Measurements from ENCODE around the gene CDK5RAP2.
"Not testable (repeated sequence)": the region's sequence is repeated elsewhere in the genome, so short reads cannot be mapped to it uniquely, and the experiment has no call there.

Gene CDK5RAP2

GRCh38 chr9:120587328-120587727 lies 7.4 kb upstream of the CDK5RAP2 start:
- DNase-seq, result no peak

GRCh38 chr9:120583958-120584369 lies 4.0 kb upstream of the CDK5RAP2 start:
- DNase-seq, result peak; percentile 90

GRCh38 chr9:120579139-120580050 lies 572 bp downstream of the CDK5RAP2 start:
- DNase-seq, result peak; percentile 5

- no peak for DNase-seq
These were observed 5.5 kb downstream of the CDK5RAP2 start for GRCh38 chr9:120574473-120574872.

- no peak for DNase-seq
These were observed 7.5 kb downstream of the CDK5RAP2 start for GRCh38 chr9:120572472-120572871.

- no peak for DNase-seq
These were observed 8.3 kb downstream of the CDK5RAP2 start for GRCh38 chr9:120571443-120572257.

GRCh38 chr9:120570296-120570695 lies 9.7 kb downstream of the CDK5RAP2 start:
- no peak for DNase-seq

- no peak for DNase-seq
These were observed 10.4 kb downstream of the CDK5RAP2 start for GRCh38 chr9:120569556-120569955.

GRCh38 chr9:120568816-120569215 lies 11.2 kb downstream of the CDK5RAP2 start:
- DNase-seq, result no peak

GRCh38 chr9:120567874-120568273 lies 12.1 kb downstream of the CDK5RAP2 start:
- no peak for DNase-seq

GRCh38 chr9:120567081-120567480 lies 12.9 kb downstream of the CDK5RAP2 start:
- DNase-seq, result no peak

GRCh38 chr9:120564589-120564988 lies 15.4 kb downstream of the CDK5RAP2 start:
- no peak for DNase-seq

- DNase-seq, result no peak
These were observed 17.0 kb downstream of the CDK5RAP2 start for GRCh38 chr9:120562861-120563443.

GRCh38 chr9:120561709-120562108 lies 18.3 kb downstream of the CDK5RAP2 start:
- no peak for DNase-seq

- DNase-seq, result no peak
These were observed 20.4 kb downstream of the CDK5RAP2 start for GRCh38 chr9:120559546-120559945.

GRCh38 chr9:120558454-120558853 lies 21.5 kb downstream of the CDK5RAP2 start:
- DNase-seq, result no peak

GRCh38 chr9:120557205-120557604 lies 22.8 kb downstream of the CDK5RAP2 start:
- DNase-seq, result no peak

- no peak for DNase-seq
These were observed 23.2 kb downstream of the CDK5RAP2 start for GRCh38 chr9:120556775-120557174.

GRCh38 chr9:120555839-120556238 lies 24.1 kb downstream of the CDK5RAP2 start:
- peak; percentile 78 for DNase-seq

GRCh38 chr9:120552210-120552704 lies 27.7 kb downstream of the CDK5RAP2 start:
- not testable (repeated sequence) for DNase-seq

GRCh38 chr9:120545701-120546550 lies 34.0 kb downstream of the CDK5RAP2 start:
- DNase-seq, result no peak

GRCh38 chr9:120544441-120544840 lies 35.5 kb downstream of the CDK5RAP2 start:
- DNase-seq, result no peak

Measured in inflammatory macrophage treated with lipopolysaccharide for 4 hours (primary cell).